DOHH2 (cell line): ENCODE results near the gene HOXA5.

Source experiments
- H3F3A ChIP-seq: fragments of 200-600 bp; sonication (generic), shearing (Covaris generic); 2 replicates; pipeline ENCODE4 v1.6.0; 2016; ENCODE audit warnings: antibody characterized with exemption, mild to moderate bottlenecking; ENCODE audit not compliant: control insufficient read depth, insufficient read depth
- H3K27ac ChIP-seq: fragments of 200-600 bp; sonication (generic); 2 replicates; pipeline ENCODE4 v1.5.1; 2014; ENCODE audit warnings: low read depth, mild to moderate bottlenecking, low read length, moderate library complexity
- H3K27me3 ChIP-seq: fragments of 200-600 bp; sonication (generic); 2 replicates; pipeline ENCODE4 v1.6.1; 2014; ENCODE audit warnings: mild to moderate bottlenecking, low read length, mixed read lengths; ENCODE audit not compliant: control insufficient read depth
- H3K36me3 ChIP-seq: fragments of 200-600 bp; sonication (generic); 2 replicates; pipeline ENCODE4 v1.6.1; 2014; ENCODE audit warnings: mild to moderate bottlenecking, low read length, moderate library complexity, mixed read lengths; ENCODE audit not compliant: control insufficient read depth
- H3K4me1 ChIP-seq: fragments of 200-600 bp; sonication (generic); 2 replicates; pipeline ENCODE4 v1.6.1; 2014; ENCODE audit warnings: mild to moderate bottlenecking, low read length, mixed read lengths; ENCODE audit not compliant: control insufficient read depth
- H3K4me2 ChIP-seq: fragments of 200-600 bp; sonication (generic); 2 replicates; pipeline ENCODE4 v1.6.0; 2014; ENCODE audit warnings: mild to moderate bottlenecking, low read length, moderate library complexity
- H3K4me3 ChIP-seq: fragments of 200-600 bp; sonication (generic); 2 replicates; pipeline ENCODE4 v1.5.1; 2014; ENCODE audit warnings: mild to moderate bottlenecking, low read length, mixed read lengths
- H3K79me2 ChIP-seq: fragments of 200-600 bp; sonication (generic); 2 replicates; pipeline ENCODE4 v1.6.1; 2014; ENCODE audit warnings: mild to moderate bottlenecking, low read length, mixed read lengths; ENCODE audit not compliant: control insufficient read depth
- H3K9me2 ChIP-seq: fragments of 200-600 bp; sonication (generic); replicated peaks from 2 replicates; pipeline ENCODE4 v1.6.1; 2014; ENCODE audit warnings: mild to moderate bottlenecking, low read length, mixed read lengths; ENCODE audit not compliant: control insufficient read depth
- H3K9me3 ChIP-seq: fragments of 200-600 bp; sonication (generic); 2 replicates; pipeline ENCODE4 v1.6.1; 2014; ENCODE audit warnings: antibody characterized with exemption, low read length, mixed read lengths; ENCODE audit not compliant: control insufficient read depth, insufficient read depth
- H4K20me1 ChIP-seq: fragments of 200-600 bp; sonication (generic); 2 replicates; pipeline ENCODE4 v1.6.0; 2014; ENCODE audit warnings: low read depth, mild to moderate bottlenecking, antibody characterized with exemption, low read length, moderate library complexity; ENCODE audit not compliant: control insufficient read depth, insufficient read depth
- CTCF ChIP-seq: fragments of 200-600 bp; sonication (generic); IDR thresholded peaks from one replicate; pipeline ENCODE4 v1.5.1; 2014; ENCODE audit warnings: antibody characterized with exemption, mild to moderate bottlenecking, low read depth, low read length; ENCODE audit not compliant: poor library complexity, severe bottlenecking
- EZH2phosphoT487 ChIP-seq: fragments of 200-600 bp; sonication (generic); IDR thresholded peaks from 2 replicates; pipeline ENCODE4 v1.6.1; 2017; ENCODE audit warnings: borderline replicate concordance, mild to moderate bottlenecking, antibody characterized with exemption, low read length, moderate library complexity, mixed read lengths

Gene HOXA5

GRCh38 chr7:27124096-27124901 lies 19.2 kb downstream of the HOXA5 start:
- Histone ChIP-seq H3K36me3 (no peaks in the 10 kb centered on the region), H3K79me2 (no peaks in the 10 kb centered on the region), H3K9me2 (no peaks in the 10 kb centered on the region), H3K27me3 (peaks cover 30% of the 10 kb centered on the region), H3K9me3 (no peaks in the 10 kb centered on the region), H3K4me1 (no peaks in the 10 kb centered on the region), H3F3A (no peaks in the 10 kb centered on the region), H3K4me2 (no peak overlapping the region), H3K27ac (no peak overlapping the region), H3K4me3 (no peak overlapping the region), H4K20me1 (no peaks in the 10 kb centered on the region)
- TF ChIP-seq EZH2phosphoT487 (no peak), CTCF (no peak)

GRCh38 chr7:27123477-27124053 lies 19.9 kb downstream of the HOXA5 start:
- Histone ChIP-seq H3K27me3 (peaks cover 30% of the 10 kb centered on the region), H3K9me2 (no peaks in the 10 kb centered on the region), H3K27ac (no peak overlapping the region), H3F3A (no peaks in the 10 kb centered on the region), H3K4me2 (no peak overlapping the region), H4K20me1 (no peaks in the 10 kb centered on the region), H3K79me2 (no peaks in the 10 kb centered on the region), H3K36me3 (no peaks in the 10 kb centered on the region), H3K9me3 (no peaks in the 10 kb centered on the region), H3K4me3 (no peak overlapping the region), H3K4me1 (no peaks in the 10 kb centered on the region)
- TF ChIP-seq EZH2phosphoT487 (no peak), CTCF (no peak)

- Histone ChIP-seq H3K9me3 (no peaks in the 10 kb centered on the region), H3K4me3 (no peak overlapping the region), H3K4me1 (no peaks in the 10 kb centered on the region), H3K36me3 (no peaks in the 10 kb centered on the region), H3F3A (no peaks in the 10 kb centered on the region), H3K4me2 (no peak overlapping the region), H3K27me3 (peaks cover 27% of the 10 kb centered on the region), H3K9me2 (no peaks in the 10 kb centered on the region), H3K79me2 (no peaks in the 10 kb centered on the region), H4K20me1 (no peaks in the 10 kb centered on the region), H3K27ac (no peak overlapping the region)
- TF ChIP-seq EZH2phosphoT487 (no peak), CTCF (no peak)
These were observed 20.4 kb downstream of the HOXA5 start for GRCh38 chr7:27123007-27123476.
